ENCODE results near the gene SLC39A10.

The SLC39A10 gene

GRCh38 chr2:195733831-195734230, 76.8 kb downstream of the SLC39A10 start:
- H2AFZ ChIP-seq (ENCODE audit: low read depth, low read length), result no peak overlapping the region

GRCh38 chr2:195734395-195734794, 77.4 kb downstream of the SLC39A10 start:
- no peaks in the 10 kb centered on the region for H3K4me1 ChIP-seq (ENCODE audit: low read length)
- peaks cover 8% of the 10 kb centered on the region for H3K36me3 ChIP-seq (replicated peaks; ENCODE audit: low read depth, low read length)
- no peak overlapping the region for H3K9ac ChIP-seq (ENCODE audit: low read length)
- no peaks in the 10 kb centered on the region for H3K27me3 ChIP-seq (ENCODE audit: low read depth, low read length)
- TF ChIP-seq EZH2phosphoT487 (IDR thresholded peaks at IDR 0.05; ENCODE audit: low read depth) (no peak), CTCF (IDR thresholded peaks at IDR 0.05; ENCODE audit: low read depth, low read length) (no peak)
- H3K79me2 ChIP-seq (ENCODE audit: low read length), result no peaks in the 10 kb centered on the region
- H3K9me3 ChIP-seq (ENCODE audit: insufficient read depth, low read length), result no peaks in the 10 kb centered on the region
- no peak overlapping the region for H2AFZ ChIP-seq (ENCODE audit: low read depth, low read length)
- H4K20me1 ChIP-seq (ENCODE audit: insufficient read depth, low read length), result no peaks in the 10 kb centered on the region
- no peak overlapping the region for H3K4me3 ChIP-seq (ENCODE audit: low read length)
- no peak overlapping the region for H3K27ac ChIP-seq (ENCODE audit: low read length)
- H3K4me2 ChIP-seq (ENCODE audit: low read length), result no peak overlapping the region

More at GRCh38 chr2:195733831-195734230, 76.8 kb downstream of the SLC39A10 start:
- TF ChIP-seq EZH2phosphoT487 (IDR thresholded peaks at IDR 0.05; ENCODE audit: low read depth) (no peak), CTCF (IDR thresholded peaks at IDR 0.05; ENCODE audit: low read depth, low read length) (no peak)
- H4K20me1 ChIP-seq (ENCODE audit: insufficient read depth, low read length), result no peaks in the 10 kb centered on the region
- H3K4me2 ChIP-seq (ENCODE audit: low read length), result no peak overlapping the region
- H3K27ac ChIP-seq (ENCODE audit: low read length), result no peak overlapping the region
- peaks cover 8% of the 10 kb centered on the region for H3K36me3 ChIP-seq (replicated peaks; ENCODE audit: low read depth, low read length)
- H3K9ac ChIP-seq (ENCODE audit: low read length), result no peak overlapping the region
- H3K9me3 ChIP-seq (ENCODE audit: insufficient read depth, low read length), result no peaks in the 10 kb centered on the region
- H3K4me1 ChIP-seq (ENCODE audit: low read length), result no peaks in the 10 kb centered on the region
- no peak overlapping the region for H3K4me3 ChIP-seq (ENCODE audit: low read length)
- no peaks in the 10 kb centered on the region for H3K79me2 ChIP-seq (ENCODE audit: low read length)
- H3K27me3 ChIP-seq (ENCODE audit: low read depth, low read length), result no peaks in the 10 kb centered on the region

GRCh38 chr2:195734931-195735330, 77.9 kb downstream of the SLC39A10 start:
- H3K27me3 ChIP-seq (ENCODE audit: low read depth, low read length), result no peaks in the 10 kb centered on the region
- no peak overlapping the region for H3K4me3 ChIP-seq (ENCODE audit: low read length)
- H3K27ac ChIP-seq (ENCODE audit: low read length), result no peak overlapping the region
- no peak for TF ChIP-seq CTCF (IDR thresholded peaks at IDR 0.05; ENCODE audit: low read depth, low read length)
- no peak for TF ChIP-seq EZH2phosphoT487 (IDR thresholded peaks at IDR 0.05; ENCODE audit: low read depth)
- H2AFZ ChIP-seq (ENCODE audit: low read depth, low read length), result no peak overlapping the region
- no peaks in the 10 kb centered on the region for H3K79me2 ChIP-seq (ENCODE audit: low read length)
- H3K9me3 ChIP-seq (ENCODE audit: insufficient read depth, low read length), result no peaks in the 10 kb centered on the region
- H4K20me1 ChIP-seq (ENCODE audit: insufficient read depth, low read length), result no peaks in the 10 kb centered on the region
- H3K4me2 ChIP-seq (ENCODE audit: low read length), result no peak overlapping the region
- H3K36me3 ChIP-seq (replicated peaks; ENCODE audit: low read depth, low read length), result peaks cover 8% of the 10 kb centered on the region
- H3K4me1 ChIP-seq (ENCODE audit: low read length), result no peaks in the 10 kb centered on the region
- no peak overlapping the region for H3K9ac ChIP-seq (ENCODE audit: low read length)

- no peaks in the 10 kb centered on the region for H3K79me2 ChIP-seq (ENCODE audit: low read length)
- H3K9me3 ChIP-seq (ENCODE audit: insufficient read depth, low read length), result no peaks in the 10 kb centered on the region
- TF ChIP-seq CTCF (IDR thresholded peaks at IDR 0.05; ENCODE audit: low read depth, low read length) (no peak), EZH2phosphoT487 (IDR thresholded peaks at IDR 0.05; ENCODE audit: low read depth) (no peak)
- H3K4me1 ChIP-seq (ENCODE audit: low read length), result no peaks in the 10 kb centered on the region
- no peaks in the 10 kb centered on the region for H4K20me1 ChIP-seq (ENCODE audit: insufficient read depth, low read length)
- no peak overlapping the region for H2AFZ ChIP-seq (ENCODE audit: low read depth, low read length)
- H3K4me2 ChIP-seq (ENCODE audit: low read length), result no peak overlapping the region
- no peak overlapping the region for H3K9ac ChIP-seq (ENCODE audit: low read length)
- H3K36me3 ChIP-seq (replicated peaks; ENCODE audit: low read depth, low read length), result peaks cover 8% of the 10 kb centered on the region
- no peaks in the 10 kb centered on the region for H3K27me3 ChIP-seq (ENCODE audit: low read depth, low read length)
- no peak overlapping the region for H3K4me3 ChIP-seq (ENCODE audit: low read length)
- H3K27ac ChIP-seq (ENCODE audit: low read length), result no peak overlapping the region
Measured at GRCh38 chr2:195735347-195735746, 78.3 kb downstream of the SLC39A10 start.

Data from OCI-LY3 (cell line).